ENCODE measurements around the gene CREG2. TPM values are rescaled to one million over a fixed set of nuclear protein-coding genes. Genes with fewer than 3 reads are reported as not detected.

Gene CREG2
- total RNA-seq, 1 donor from 2014 or later: 0.65 TPM

- Mint-ChIP-seq H3K36me3 (ENCODE audit: insufficient read depth) (no peaks in the 10 kb centered on the region), H3K27ac (no peak overlapping the region), H3K4me1 (ENCODE audit: low read depth) (peaks cover 2% of the 10 kb centered on the region), H3K4me3 (ENCODE audit: low read depth) (no peak overlapping the region), H3K27me3 (peaks cover 43% of the 10 kb centered on the region), H3K9me3 (ENCODE audit: low read depth) (no peaks in the 10 kb centered on the region)
- no peak for TF ChIP-seq CTCF (IDR thresholded peaks at IDR 0.05; ENCODE audit: unreplicated experiment)
- DNase-seq (ENCODE audit: low spot score, unreplicated experiment): no peak
Measured at GRCh38 chr2:101431486-101431885, 44.2 kb upstream of the CREG2 start.

DNA sequence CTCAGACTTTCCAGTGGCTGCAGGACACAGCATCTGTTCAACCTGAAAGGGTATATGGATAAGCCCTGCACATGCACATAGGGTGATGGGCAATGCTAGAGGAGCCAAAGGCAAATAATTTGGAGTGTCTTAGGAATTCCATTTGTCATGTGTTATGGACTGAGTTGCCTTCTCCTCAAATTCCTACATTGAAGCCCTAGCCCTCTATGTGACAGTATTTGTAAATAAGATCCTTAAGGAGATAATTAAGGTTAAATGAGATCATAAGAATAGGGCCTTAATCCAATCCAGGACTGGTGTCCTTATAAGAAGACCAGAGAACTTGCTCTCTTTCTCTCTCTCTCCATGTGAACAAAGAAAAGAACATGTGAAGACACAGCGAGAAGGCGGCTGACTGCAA is 42.9 kb upstream of the CREG2 start:
- Mint-ChIP-seq H3K4me3 (ENCODE audit: low read depth) (no peak overlapping the region), H3K4me1 (ENCODE audit: low read depth) (peaks cover 2% of the 10 kb centered on the region), H3K27me3 (peaks cover 44% of the 10 kb centered on the region), H3K27ac (no peak overlapping the region), H3K9me3 (ENCODE audit: low read depth) (no peaks in the 10 kb centered on the region), H3K36me3 (ENCODE audit: insufficient read depth) (no peaks in the 10 kb centered on the region)
- DNase-seq (ENCODE audit: low spot score, unreplicated experiment): no peak
- TF ChIP-seq CTCF (IDR thresholded peaks at IDR 0.05; ENCODE audit: unreplicated experiment): no peak

DNA sequence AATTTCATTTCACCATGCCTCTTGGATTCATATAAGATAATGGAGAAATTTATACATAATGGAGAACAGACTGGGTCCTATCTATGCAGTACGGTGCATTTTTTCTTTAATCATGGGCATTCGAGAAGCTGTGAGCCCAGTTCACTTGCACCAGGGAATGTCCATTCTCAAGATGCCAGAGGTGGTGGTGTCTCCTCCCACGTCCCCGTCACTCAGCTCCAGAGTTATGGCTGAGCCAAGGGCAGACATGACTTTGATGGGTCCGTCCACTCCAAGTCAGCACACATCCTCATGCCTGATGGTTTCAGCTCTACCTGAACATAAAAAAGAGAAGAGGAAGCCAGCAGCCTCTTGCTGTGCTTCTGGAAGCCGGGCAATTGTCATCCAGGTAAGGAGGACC is 42.1 kb upstream of the CREG2 start:
- Mint-ChIP-seq H3K4me1 (ENCODE audit: low read depth) (no peaks in the 10 kb centered on the region), H3K27ac (no peak overlapping the region), H3K36me3 (ENCODE audit: insufficient read depth) (no peaks in the 10 kb centered on the region), H3K27me3 (peaks cover 40% of the 10 kb centered on the region), H3K9me3 (ENCODE audit: low read depth) (no peaks in the 10 kb centered on the region), H3K4me3 (ENCODE audit: low read depth) (no peak overlapping the region)
- no peak for TF ChIP-seq CTCF (IDR thresholded peaks at IDR 0.05; ENCODE audit: unreplicated experiment)
- no peak for DNase-seq (ENCODE audit: low spot score, unreplicated experiment)

- Mint-ChIP-seq H3K9me3 (ENCODE audit: low read depth) (no peaks in the 10 kb centered on the region), H3K27ac (no peak overlapping the region), H3K27me3 (peaks cover 35% of the 10 kb centered on the region), H3K4me1 (ENCODE audit: low read depth) (no peaks in the 10 kb centered on the region), H3K36me3 (ENCODE audit: insufficient read depth) (no peaks in the 10 kb centered on the region), H3K4me3 (ENCODE audit: low read depth) (no peak overlapping the region)
- no peak for DNase-seq (ENCODE audit: low spot score, unreplicated experiment)
- TF ChIP-seq CTCF (IDR thresholded peaks at IDR 0.05; ENCODE audit: unreplicated experiment): no peak
Measured at GRCh38 chr2:101428422-101429176, 41.3 kb upstream of the CREG2 start.

DNA sequence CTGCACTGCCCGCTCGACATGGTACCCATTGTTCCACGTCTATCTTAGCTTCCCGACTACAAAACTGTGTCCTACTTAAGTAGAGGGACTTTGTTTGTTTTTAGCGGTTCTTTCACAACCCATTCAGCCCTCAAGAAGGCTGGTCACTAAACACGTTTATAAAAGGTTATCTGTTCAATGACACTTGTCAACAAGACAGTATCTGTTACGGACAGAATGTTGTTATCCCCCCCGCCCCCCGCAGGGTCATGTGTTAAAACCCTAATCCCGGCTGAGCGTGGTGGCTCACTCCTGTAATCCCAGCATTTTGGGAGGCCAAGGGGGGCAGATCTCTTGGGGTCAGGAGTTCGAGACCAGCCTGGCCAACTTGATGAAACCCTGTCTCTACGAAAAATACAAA is 40.4 kb upstream of the CREG2 start:
- Mint-ChIP-seq H3K4me1 (ENCODE audit: low read depth) (no peaks in the 10 kb centered on the region), H3K9me3 (ENCODE audit: low read depth) (no peaks in the 10 kb centered on the region), H3K27ac (no peak overlapping the region), H3K36me3 (ENCODE audit: insufficient read depth) (no peaks in the 10 kb centered on the region), H3K27me3 (peaks cover 33% of the 10 kb centered on the region), H3K4me3 (ENCODE audit: low read depth) (no peak overlapping the region)
- TF ChIP-seq CTCF (IDR thresholded peaks at IDR 0.05; ENCODE audit: unreplicated experiment): no peak
- no peak for DNase-seq (ENCODE audit: low spot score, unreplicated experiment)
